Activated naive CD8-positive, alpha-beta T cell treated with anti-CD3 and anti-CD28 coated beads for 36 hours (primary cell): Measurements from ENCODE around the gene CCDC107. TPM values are rescaled to one million over a fixed set of nuclear protein-coding genes. Genes with fewer than 3 reads are reported as not detected.

ENCODE experiments used
- DNase-seq: peaks from one replicate; pipeline ENCODE4 v3.0.0; 2021
- H3K27ac Mint-ChIP-seq: one replicate; pipeline ENCODE4 v1.8.0; 2022; ENCODE audit warnings: mild to moderate bottlenecking, moderate library complexity, mixed read lengths
- H3K27me3 Mint-ChIP-seq: one replicate; pipeline ENCODE4 v1.8.0; 2022; ENCODE audit warnings: mild to moderate bottlenecking, mixed read lengths
- H3K36me3 Mint-ChIP-seq: one replicate; pipeline ENCODE4 v1.8.0; 2021; ENCODE audit warnings: mild to moderate bottlenecking, mixed read lengths
- H3K4me1 Mint-ChIP-seq: one replicate; pipeline ENCODE4 v1.8.0; 2021; ENCODE audit warnings: mixed read lengths
- H3K4me3 Mint-ChIP-seq: one replicate; pipeline ENCODE4 v1.8.0; 2022; ENCODE audit warnings: mild to moderate bottlenecking, moderate library complexity, mixed read lengths
- H3K9me3 Mint-ChIP-seq: one replicate; pipeline ENCODE4 v1.8.0; 2022; ENCODE audit warnings: mixed read lengths
- total RNA-seq, 2 experiments: library from RNA; stranded (reverse); gene quantifications; one replicate each; pipeline ENCODE4 v1.2.3, GENCODE V29; 2021

Gene CCDC107
- total RNA-seq, 2 experiments from 2014 or later, result 8.2 to 9.4 TPM

DNA sequence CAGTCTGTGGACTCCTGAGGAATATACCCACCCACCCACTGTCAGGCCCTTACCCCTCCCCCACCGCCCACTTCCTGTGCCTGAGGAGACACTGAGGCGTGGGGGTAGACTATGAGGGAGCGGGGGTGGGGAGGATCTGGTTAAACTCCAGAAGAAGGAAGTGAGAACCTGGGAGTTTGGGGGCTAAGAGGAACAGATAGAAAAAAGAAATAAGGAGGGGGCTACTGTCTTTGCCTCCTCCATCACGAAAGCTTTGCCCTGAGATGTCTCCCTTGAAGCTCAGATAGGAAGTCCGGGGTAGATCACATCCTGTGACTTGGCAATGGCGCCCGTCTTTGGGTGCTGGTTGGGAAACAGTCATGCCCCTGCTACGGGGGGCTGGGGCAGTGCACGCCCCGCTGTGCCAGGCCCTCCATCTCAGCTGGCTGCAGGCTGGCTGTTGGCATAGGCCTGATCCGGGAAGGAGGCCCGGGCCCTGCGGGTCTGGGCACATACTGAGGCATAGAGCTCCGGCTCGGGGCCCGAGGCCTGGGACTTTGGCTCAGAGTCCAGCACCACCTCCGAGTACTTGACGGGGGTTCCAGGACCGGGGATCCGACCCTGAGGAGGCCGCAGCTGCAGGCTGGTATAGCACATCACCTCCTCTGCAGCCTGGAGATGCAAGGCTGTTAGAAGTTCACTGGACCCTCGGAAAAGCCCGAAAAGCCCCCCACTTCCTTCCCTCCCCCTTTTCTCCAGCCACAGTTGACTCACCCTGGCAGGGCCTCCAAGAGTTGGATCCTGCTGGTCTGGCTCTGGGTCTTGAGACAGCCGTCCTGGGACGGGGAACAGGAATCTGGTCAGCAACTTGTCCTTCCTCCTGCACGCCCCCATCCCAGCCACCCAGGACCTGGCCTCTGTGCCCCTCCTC is 8.4 kb upstream of the CCDC107 start:
- no peaks in the 10 kb centered on the region for H3K27me3 Mint-ChIP-seq
- H3K36me3 Mint-ChIP-seq, result peaks cover 14% of the 10 kb centered on the region
- DNase-seq, result peak; percentile 39
- H3K4me3 Mint-ChIP-seq, result peak overlapping the region; percentile 92
- H3K27ac Mint-ChIP-seq, result peak overlapping the region; percentile 93
- peaks cover 48% of the 10 kb centered on the region for H3K4me1 Mint-ChIP-seq
- H3K9me3 Mint-ChIP-seq, result no peaks in the 10 kb centered on the region

DNA sequence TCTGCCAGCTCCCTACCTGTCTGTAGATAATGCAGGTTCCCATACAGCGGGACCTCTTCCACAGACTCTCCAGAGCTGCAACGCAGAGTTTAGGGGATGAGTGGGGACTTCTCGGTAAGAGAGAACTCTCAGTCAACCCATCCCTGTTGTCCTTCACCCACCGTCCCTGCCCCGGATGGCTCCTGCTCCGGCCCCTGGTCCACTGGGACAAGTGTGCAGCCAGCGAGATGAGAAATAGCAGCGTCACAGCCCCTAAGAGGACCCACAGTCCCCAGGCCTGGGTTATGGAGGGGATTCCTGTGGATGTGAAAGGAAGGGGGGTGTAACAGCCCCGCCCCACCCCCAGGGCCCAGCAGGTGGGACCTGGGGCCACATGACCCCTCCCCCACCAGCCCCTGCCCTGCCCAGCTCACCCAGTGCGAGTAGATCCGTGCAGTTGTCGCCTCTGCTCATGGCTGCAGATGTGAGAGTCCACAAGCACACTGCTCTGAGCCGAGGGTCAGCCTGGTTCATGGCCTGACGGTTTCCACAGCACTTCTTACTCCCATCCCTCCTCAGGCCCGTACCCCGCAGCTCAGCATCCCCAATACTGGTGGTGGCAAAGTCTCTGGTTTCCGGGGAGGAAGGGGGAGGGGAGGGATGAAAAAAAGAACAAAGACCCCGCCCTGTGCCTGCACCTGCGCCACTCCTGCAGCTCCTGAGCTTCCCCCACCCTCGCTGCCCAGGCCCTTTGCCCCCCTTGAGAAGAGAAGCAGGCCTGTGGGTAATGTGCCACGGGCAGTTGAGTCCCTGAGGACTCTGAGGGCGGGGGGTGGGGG is 7.5 kb upstream of the CCDC107 start, which contains the start of gene SIT1:
Gene SIT1, minus strand, starts transcription at position 591 of the 818 bp plus-strand sequence. Its CDS starts 78 bp downstream, at position 513.
- H3K9me3 Mint-ChIP-seq, result no peaks in the 10 kb centered on the region
- H3K27me3 Mint-ChIP-seq, result no peaks in the 10 kb centered on the region
- H3K27ac Mint-ChIP-seq, result peak within 1 kb of the TSS; percentile 93
- H3K4me1 Mint-ChIP-seq, result peaks cover 46% of the 10 kb centered on the region
- DNase-seq, result peak; percentile 43
- H3K36me3 Mint-ChIP-seq, result peaks cover 14% of the 10 kb centered on the region
- peak within 1 kb of the TSS; percentile 92 for H3K4me3 Mint-ChIP-seq

DNA sequence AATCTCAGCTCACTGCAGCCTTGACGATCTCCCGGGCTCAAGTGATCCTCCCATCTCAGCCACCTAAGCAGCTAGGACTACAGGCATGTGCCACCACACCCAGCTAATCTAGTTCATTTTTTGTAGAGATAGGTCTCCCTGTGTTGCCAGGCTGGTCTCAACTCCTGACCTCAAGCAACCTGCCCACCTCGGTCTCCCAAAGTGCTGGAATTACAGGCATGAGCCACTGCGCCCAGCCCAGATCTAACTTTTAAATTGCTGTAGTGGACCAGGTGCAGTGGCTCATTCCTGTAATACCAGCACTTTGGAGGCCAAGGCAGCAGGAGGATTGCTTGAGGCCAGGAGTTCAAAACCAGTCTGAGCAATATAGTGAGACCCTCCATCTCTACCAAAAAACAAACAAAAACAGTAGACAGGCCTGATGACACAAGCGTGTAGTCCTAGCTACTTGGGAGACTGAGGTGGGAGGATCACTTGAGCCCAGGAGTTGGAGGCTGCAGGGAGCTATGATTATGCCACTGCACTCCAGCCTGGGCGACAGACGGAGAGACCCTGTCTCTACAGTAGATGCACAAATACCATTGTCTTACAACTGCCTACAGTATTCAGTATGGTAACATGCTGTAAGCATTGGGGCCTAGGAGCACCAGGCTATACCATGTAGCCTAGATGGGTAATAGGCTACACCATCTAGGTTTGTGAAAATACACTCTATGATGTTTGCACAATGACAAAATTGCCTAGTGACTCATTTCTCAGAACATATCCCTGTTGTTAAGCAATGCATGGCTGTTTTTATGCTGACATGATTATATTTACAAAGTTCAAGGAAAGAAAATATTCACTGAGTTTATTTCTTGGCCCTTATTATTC is 5.9 kb upstream of the CCDC107 start:
- Mint-ChIP-seq H3K36me3 (peaks cover 12% of the 10 kb centered on the region), H3K9me3 (no peaks in the 10 kb centered on the region), H3K4me1 (peaks cover 58% of the 10 kb centered on the region), H3K4me3 (peak overlapping the region; percentile 92), H3K27ac (peak overlapping the region; percentile 70), H3K27me3 (no peaks in the 10 kb centered on the region)
- DNase-seq, result no peak

DNA sequence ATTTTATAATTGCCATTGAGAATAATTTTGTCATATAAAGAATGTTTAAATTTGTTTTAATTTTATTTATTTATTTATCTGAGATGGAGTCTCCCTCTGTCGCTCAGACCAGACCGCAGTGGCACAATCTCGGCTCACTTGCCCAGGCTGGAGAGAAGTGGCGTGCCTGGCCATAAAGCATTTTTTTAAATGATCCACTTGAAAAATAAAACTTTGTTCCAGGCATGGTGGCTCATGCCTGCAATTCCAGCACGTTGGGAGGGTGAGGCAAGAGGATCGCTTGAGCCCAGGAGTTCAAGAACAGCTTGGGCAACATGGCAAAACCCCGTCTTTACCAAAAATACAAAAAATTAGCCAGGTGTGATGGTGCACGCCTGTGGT is 5.3 kb upstream of the CCDC107 start:
- Mint-ChIP-seq H3K4me3 (no peak overlapping the region), H3K27me3 (peaks cover 2% of the 10 kb centered on the region), H3K9me3 (peaks cover under 1% of the 10 kb centered on the region), H3K36me3 (peaks cover 12% of the 10 kb centered on the region), H3K27ac (no peak overlapping the region), H3K4me1 (peaks cover 58% of the 10 kb centered on the region)
- DNase-seq, result no peak

DNA sequence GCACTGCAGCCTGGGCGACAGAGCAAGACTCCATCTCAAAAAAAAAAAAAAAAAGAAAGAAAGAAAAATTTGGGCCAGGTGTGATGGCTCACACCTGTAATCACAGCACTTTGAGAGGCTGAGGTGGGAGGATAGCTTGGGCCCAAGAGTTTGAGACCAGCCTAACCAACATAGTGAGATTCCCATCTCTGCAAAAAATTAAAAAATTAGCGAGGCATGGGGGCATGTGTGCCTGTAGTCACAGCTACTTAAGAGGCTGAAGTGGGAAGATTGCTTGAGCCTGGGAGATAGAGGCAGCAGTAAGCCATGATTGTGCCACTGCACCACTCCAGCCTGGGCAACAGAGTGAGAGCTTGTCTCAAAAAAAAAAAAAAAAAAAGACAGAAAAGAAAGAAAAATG is 4.5 kb upstream of the CCDC107 start:
- peak overlapping the region; percentile 20 for H3K27ac Mint-ChIP-seq
- DNase-seq, result no peak
- H3K4me3 Mint-ChIP-seq, result no peak overlapping the region
- H3K36me3 Mint-ChIP-seq, result peaks cover 11% of the 10 kb centered on the region
- peaks cover 52% of the 10 kb centered on the region for H3K4me1 Mint-ChIP-seq
- H3K27me3 Mint-ChIP-seq, result peaks cover 4% of the 10 kb centered on the region
- peaks cover 2% of the 10 kb centered on the region for H3K9me3 Mint-ChIP-seq

DNA sequence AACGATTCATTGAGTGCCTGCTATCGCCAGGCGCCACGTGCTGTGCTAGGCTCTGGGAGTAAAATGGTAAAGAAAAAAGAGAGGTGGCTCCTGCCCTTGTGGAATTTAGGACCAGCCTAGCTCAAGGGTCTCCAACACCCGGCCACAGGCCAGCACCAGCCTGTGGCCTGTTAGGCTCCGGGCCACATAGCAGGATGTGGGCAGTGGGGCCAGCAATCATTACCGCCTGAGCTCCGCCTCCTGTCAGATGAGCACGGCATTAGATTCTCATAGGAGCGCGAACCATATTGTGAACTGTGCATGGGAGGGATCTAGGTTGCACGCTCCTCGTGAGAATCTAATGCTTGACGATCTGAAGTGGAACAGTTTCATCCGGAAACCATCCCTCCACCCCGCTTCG is 1.7 kb upstream of the CCDC107 start:
- Mint-ChIP-seq H3K9me3 (peaks cover 2% of the 10 kb centered on the region), H3K4me3 (peak overlapping the region; percentile 18), H3K27me3 (peaks cover 4% of the 10 kb centered on the region), H3K27ac (no peak overlapping the region), H3K36me3 (peaks cover 20% of the 10 kb centered on the region), H3K4me1 (peaks cover 60% of the 10 kb centered on the region)
- DNase-seq, result no peak

DNA sequence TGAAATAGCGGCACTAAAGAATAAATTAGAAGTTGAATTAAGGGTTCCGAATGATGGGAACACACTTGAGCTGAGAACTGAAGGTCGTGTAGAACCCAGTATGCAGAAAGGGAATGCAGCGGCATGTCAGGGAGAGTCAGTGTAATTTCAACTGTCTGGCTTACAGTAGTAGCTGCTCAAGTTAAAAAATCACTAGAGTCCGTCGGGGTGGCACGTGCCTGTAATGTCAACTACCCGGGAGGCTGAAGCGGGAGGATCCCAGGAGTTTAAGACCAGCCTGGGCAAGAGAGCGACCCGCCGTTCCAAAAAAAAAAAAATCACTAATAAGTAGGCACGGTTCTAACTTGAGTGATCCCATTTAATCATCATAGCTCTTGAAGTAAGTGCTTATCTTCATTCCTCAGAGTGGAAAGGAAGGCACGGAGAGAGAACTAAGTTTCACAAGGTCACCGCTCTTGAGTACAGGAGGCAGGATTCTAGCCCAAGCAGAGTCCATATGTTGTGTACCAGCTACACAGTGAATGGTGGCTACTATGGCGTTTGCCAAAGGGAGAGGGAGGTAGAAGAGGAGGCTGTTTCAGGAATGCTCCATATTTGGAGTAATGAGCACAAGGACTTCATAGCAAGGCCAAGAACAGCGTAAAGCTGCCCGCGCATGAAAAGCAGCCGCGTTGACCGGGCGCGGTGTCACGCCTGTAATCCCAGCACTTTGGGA is 1.1 kb upstream of the CCDC107 start:
- Mint-ChIP-seq H3K27me3 (peaks cover 4% of the 10 kb centered on the region), H3K27ac (peak overlapping the region; percentile 98), H3K4me1 (peaks cover 59% of the 10 kb centered on the region), H3K9me3 (peaks cover 2% of the 10 kb centered on the region), H3K36me3 (peaks cover 25% of the 10 kb centered on the region), H3K4me3 (peak overlapping the region; percentile 86)
- DNase-seq, result no peak

DNA sequence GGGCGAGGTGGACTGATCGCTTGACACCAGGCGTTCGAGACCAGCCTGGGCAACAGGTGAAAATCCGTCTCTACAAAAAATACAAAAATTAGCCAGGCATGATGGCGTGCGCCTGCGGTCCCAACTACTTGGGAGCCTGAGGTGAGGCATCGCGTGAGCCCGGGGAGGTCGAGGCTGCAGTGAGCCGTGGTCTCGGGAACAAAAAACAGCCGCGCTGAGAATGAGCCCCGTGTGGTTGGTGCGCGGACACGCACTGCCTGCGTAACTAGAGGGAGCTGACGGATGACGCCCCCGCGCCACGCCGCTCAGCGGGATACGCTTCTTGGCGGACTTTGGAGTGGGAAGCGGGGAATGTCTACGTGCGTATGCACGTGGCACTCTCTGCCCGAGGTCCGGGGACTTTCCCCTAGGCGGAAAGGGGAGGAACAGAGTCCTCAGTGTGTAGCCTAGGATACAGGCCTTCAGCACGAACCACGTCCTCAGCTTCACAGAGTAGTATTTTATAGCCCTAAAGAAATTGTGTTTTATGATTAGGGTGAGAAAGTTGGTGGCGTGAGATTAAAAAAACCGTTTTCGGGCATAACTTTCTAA is 451 bp upstream of the CCDC107 start, which contains the start of gene RMRP:
Gene RMRP, minus strand, starts transcription at position 474 of the 591 bp plus-strand sequence.
- Mint-ChIP-seq H3K4me3 (peak within 1 kb of the TSS; percentile 86), H3K9me3 (peaks cover 3% of the 10 kb centered on the region), H3K27ac (peak within 1 kb of the TSS; percentile 98), H3K4me1 (peaks cover 63% of the 10 kb centered on the region), H3K36me3 (peaks cover 30% of the 10 kb centered on the region), H3K27me3 (peaks cover 4% of the 10 kb centered on the region)
- DNase-seq, result peak; percentile 95

DNA sequence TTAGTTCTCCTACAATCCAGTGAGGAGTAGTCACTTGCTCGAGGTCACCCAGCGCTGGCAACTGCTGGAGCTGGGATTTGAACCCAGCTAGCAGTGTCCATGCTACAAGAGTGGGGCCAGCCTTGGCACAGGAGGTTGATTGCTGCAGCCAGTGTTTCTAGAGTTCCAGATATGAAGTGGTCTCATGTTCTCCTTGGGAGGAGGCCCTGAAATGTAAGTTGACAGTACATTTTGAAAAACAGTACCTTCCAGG is 802 bp downstream of the CCDC107 start:
- Mint-ChIP-seq H3K9me3 (peaks cover 3% of the 10 kb centered on the region), H3K27me3 (peaks cover 4% of the 10 kb centered on the region), H3K4me3 (peak overlapping the region; percentile 86), H3K4me1 (peaks cover 70% of the 10 kb centered on the region), H3K27ac (peak overlapping the region; percentile 98), H3K36me3 (peaks cover 38% of the 10 kb centered on the region)
- no peak for DNase-seq

DNA sequence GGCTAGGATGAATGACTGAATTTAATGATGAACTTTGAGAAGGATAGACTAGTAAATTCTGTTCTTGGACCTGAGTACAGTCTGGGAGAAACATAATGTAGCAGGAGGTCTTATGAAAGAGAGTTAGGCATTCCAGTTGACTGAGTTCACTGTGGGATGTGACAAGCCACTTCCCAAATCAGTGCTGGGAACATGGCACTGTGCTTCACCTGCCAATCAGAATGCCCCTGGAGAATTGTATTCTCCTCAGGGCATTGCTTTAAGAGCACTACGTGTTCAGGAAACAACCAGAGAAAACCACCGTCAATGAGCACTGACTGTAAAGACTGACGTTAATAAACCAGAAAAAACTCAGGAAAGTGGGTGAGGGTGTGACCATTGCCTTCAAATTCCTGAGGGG is 1.2 kb downstream of the CCDC107 start:
- peaks cover 71% of the 10 kb centered on the region for H3K4me1 Mint-ChIP-seq
- no peak for DNase-seq
- peak overlapping the region; percentile 98 for H3K27ac Mint-ChIP-seq
- peaks cover 38% of the 10 kb centered on the region for H3K36me3 Mint-ChIP-seq
- peak overlapping the region; percentile 86 for H3K4me3 Mint-ChIP-seq
- peaks cover 4% of the 10 kb centered on the region for H3K27me3 Mint-ChIP-seq
- H3K9me3 Mint-ChIP-seq, result peaks cover 3% of the 10 kb centered on the region

DNA sequence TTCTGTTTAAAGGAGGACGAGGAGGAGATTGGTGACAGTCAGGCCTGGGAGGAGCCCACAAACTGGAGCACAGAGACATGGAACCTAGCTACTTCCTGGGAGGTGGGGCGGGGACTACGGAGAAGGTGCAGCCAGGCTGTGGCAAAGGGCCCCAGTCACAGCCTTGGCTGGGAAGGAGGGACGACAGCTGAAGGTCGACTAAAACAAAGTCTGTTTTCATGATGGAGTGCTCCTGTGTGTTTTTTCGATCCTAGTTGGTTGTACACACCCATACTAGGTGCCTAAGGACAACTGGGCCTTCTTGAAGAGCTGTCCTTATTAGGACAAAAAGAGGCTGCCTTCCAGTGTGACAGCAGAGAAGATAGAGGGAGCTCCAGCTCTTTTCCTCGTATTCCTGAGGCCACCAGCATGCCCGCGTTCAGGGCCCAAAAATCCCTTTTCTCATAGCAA is 2.9 kb downstream of the CCDC107 start:
- Mint-ChIP-seq H3K4me1 (peaks cover 74% of the 10 kb centered on the region), H3K9me3 (peaks cover 3% of the 10 kb centered on the region), H3K36me3 (peaks cover 38% of the 10 kb centered on the region), H3K27ac (no peak overlapping the region), H3K27me3 (peaks cover 4% of the 10 kb centered on the region), H3K4me3 (no peak overlapping the region)
- no peak for DNase-seq

DNA sequence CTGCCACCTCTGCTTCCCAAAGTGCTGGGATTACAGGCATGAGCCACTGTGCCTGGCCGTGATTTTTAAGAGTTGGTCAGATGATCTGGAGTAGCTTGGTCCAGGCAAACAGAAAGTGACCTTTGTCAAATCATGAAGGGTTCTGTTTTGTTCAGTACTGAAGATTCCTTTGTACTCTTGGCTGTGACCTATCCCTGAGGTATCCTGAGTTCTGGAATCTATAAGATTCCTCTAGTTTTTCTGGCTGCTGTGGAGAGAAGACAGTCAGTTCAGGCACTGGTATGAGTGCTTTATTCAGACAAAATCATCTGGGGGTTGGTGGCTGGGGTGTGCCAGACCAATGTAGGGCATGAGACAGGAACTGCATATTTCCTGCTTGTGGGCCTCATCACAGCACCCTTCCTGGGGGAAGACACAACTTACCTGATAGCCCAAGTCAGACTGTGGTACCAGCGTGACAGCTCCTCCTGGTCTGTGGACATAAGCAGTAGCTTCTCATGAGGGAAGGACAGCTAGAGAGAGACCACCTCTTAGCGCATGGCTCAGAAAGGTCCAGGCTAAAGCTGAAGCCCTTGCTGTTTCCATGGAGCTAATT is 3.8 kb downstream of the CCDC107 start:
- Mint-ChIP-seq H3K27ac (peak overlapping the region; percentile 72), H3K36me3 (peaks cover 38% of the 10 kb centered on the region), H3K27me3 (peaks cover 4% of the 10 kb centered on the region), H3K4me3 (no peak overlapping the region), H3K9me3 (peaks cover 3% of the 10 kb centered on the region), H3K4me1 (peaks cover 72% of the 10 kb centered on the region)
- DNase-seq, result no peak

DNA sequence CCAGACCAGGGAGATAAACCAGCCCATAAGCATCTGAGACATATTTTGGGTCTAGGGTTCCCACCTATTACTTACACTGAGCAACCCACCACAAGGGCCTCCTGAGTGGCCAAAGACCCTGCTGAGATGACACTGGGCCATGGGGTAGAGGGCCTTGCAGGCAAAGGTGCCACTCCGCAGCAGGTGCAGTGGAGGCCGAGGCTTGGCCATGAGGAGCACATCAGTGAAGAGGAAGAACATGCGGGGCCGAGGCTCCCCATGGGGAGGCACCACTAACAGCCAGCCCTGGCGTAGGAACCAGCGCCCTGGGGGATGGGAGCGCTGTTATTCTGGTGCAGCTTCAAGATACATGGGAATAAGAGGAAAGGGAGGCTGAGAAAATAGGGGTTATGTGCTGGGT is 4.3 kb downstream of the CCDC107 start:
- Mint-ChIP-seq H3K4me3 (peak overlapping the region; percentile 50), H3K9me3 (peaks cover 3% of the 10 kb centered on the region), H3K27ac (peak overlapping the region; percentile 76), H3K4me1 (peaks cover 67% of the 10 kb centered on the region), H3K27me3 (peaks cover 4% of the 10 kb centered on the region), H3K36me3 (peaks cover 38% of the 10 kb centered on the region)
- no peak for DNase-seq
